ENCODE results near the gene HEXD. TPM values are rescaled to one million over a fixed set of nuclear protein-coding genes. Genes with fewer than 3 reads are reported as not detected.
"Not testable (repeated sequence)": the region's sequence is repeated elsewhere in the genome, so short reads cannot be mapped to it uniquely, and the experiment has no call there.

HEXD gene
- total RNA-seq, 1 experiment from 2014 or later = 29.5 TPM

GRCh38 chr17:82458885-82459424, 40.8 kb downstream of the HEXD start:
- no peak for TF ChIP-seq CTCF (IDR thresholded peaks at IDR 0.05; ENCODE audit: insufficient read depth in 1 of 2, low read depth in 1 of 2, low read length in 1 of 2, severe bottlenecking in 1 of 2, unreplicated experiment in 1 of 2)
- H3K36me3 Mint-ChIP-seq (ENCODE audit: insufficient read depth, unreplicated experiment) = peaks cover 43% of the 10 kb centered on the region
- peaks cover 7% of the 10 kb centered on the region for H3K9me3 Mint-ChIP-seq (ENCODE audit: unreplicated experiment)
- ChIA-PET POLR2A (no interaction called here), CTCF (no interaction called here)
- H3K4me3 Mint-ChIP-seq (ENCODE audit: unreplicated experiment) = peak overlapping the region; percentile 87
- H3K36me3 ChIP-seq (ENCODE audit: control insufficient read depth, insufficient read depth, low read length) = 0 out of 2 replicates have a peak, but pooled peaks cover 2% of the 10 kb centered on the region
- H3K4me1 Mint-ChIP-seq (ENCODE audit: low read depth, unreplicated experiment) = peaks cover 22% of the 10 kb centered on the region
- peaks cover 22% of the 10 kb centered on the region for H3K4me1 ChIP-seq
- no peaks in the 10 kb centered on the region for H3K9me3 ChIP-seq
- H3K4me3 ChIP-seq (ENCODE audit: low read depth, low read length) = peak overlapping the region; percentile 76
- no peaks in the 10 kb centered on the region for H3K27me3 Mint-ChIP-seq (ENCODE audit: insufficient read depth, unreplicated experiment)
- DNase-seq = peak in 1 of 2 experiments; percentile 38
- no TSS peak for BruUV-seq (replicated peaks)
- H3K27ac Mint-ChIP-seq (ENCODE audit: unreplicated experiment) = peak overlapping the region; percentile 80
- no peaks in the 10 kb centered on the region for H3K27me3 ChIP-seq (replicated peaks; ENCODE audit: control insufficient read depth, insufficient read depth, low read length)
- intact Hi-C loops (cut with micrococcal nuclease; ENCODE audit: unreplicated experiment) = loop anchor here (1.0 to 2.0 kb wide), 4 partner anchors 9 to 64 kb away; partner anchors contain the start of genes CYBC1, HEXD and OGFOD3

GRCh38 chr17:82459936-82460335, 41.8 kb downstream of the HEXD start:
- H3K27me3 ChIP-seq (replicated peaks; ENCODE audit: control insufficient read depth, insufficient read depth, low read length); DNase-seq; BruUV-seq (replicated peaks); POLR2A ChIA-PET; H3K9me3 ChIP-seq; CTCF ChIA-PET; H3K27me3 Mint-ChIP-seq (ENCODE audit: insufficient read depth, unreplicated experiment); H3K36me3 ChIP-seq (ENCODE audit: control insufficient read depth, insufficient read depth, low read length); H3K9me3 Mint-ChIP-seq (ENCODE audit: unreplicated experiment); H3K4me3 Mint-ChIP-seq (ENCODE audit: unreplicated experiment); H3K27ac Mint-ChIP-seq (ENCODE audit: unreplicated experiment): not testable (repeated sequence)
- Mint-ChIP-seq H3K36me3 (ENCODE audit: insufficient read depth, unreplicated experiment) (peaks cover 46% of the 10 kb centered on the region), H3K4me1 (ENCODE audit: low read depth, unreplicated experiment) (peaks cover 22% of the 10 kb centered on the region)
- Histone ChIP-seq H3K4me1 (peaks cover 22% of the 10 kb centered on the region), H3K4me3 (ENCODE audit: low read depth, low read length) (peak overlapping the region; percentile 76; the same call in 1 of the 2 replicates)
- intact Hi-C loops (cut with micrococcal nuclease; ENCODE audit: unreplicated experiment) = loop anchor here (2.0 kb wide), 2 partner anchors 41 to 63 kb away; partner anchors contain the start of genes HEXD and OGFOD3

- peak; percentile 42 to 75 for DNase-seq
Observed at GRCh38 chr17:82461827-82462524, 43.8 kb downstream of the HEXD start.

More at GRCh38 chr17:82461827-82462524, 43.8 kb downstream of the HEXD start:
- no peak overlapping the region for H3K4me3 Mint-ChIP-seq (ENCODE audit: unreplicated experiment)
- Histone ChIP-seq H3K4me1 (peaks cover 21% of the 10 kb centered on the region), H3K4me3 (ENCODE audit: low read depth, low read length) (no peak overlapping the region), H3K36me3 (ENCODE audit: control insufficient read depth, insufficient read depth, low read length) (peaks cover 4% of the 10 kb centered on the region; the same call in 1 of the 2 replicates), H3K9me3 (no peaks in the 10 kb centered on the region), H3K27me3 (replicated peaks; ENCODE audit: control insufficient read depth, insufficient read depth, low read length) (no peaks in the 10 kb centered on the region)
- TF ChIP-seq CTCF (IDR thresholded peaks at IDR 0.05; ENCODE audit: insufficient read depth in 1 of 2, low read depth in 1 of 2, low read length in 1 of 2, severe bottlenecking in 1 of 2, unreplicated experiment in 1 of 2) = no peak
- no peaks in the 10 kb centered on the region for H3K27me3 Mint-ChIP-seq (ENCODE audit: insufficient read depth, unreplicated experiment)
- peak overlapping the region; percentile 32 for H3K27ac Mint-ChIP-seq (ENCODE audit: unreplicated experiment)
- H3K9me3 Mint-ChIP-seq (ENCODE audit: unreplicated experiment) = no peaks in the 10 kb centered on the region
- H3K4me1 Mint-ChIP-seq (ENCODE audit: low read depth, unreplicated experiment) = peaks cover 20% of the 10 kb centered on the region
- intact Hi-C loops (cut with micrococcal nuclease; ENCODE audit: unreplicated experiment) = no loop called here
- no TSS peak for BruUV-seq (replicated peaks)
- CTCF ChIA-PET = no interaction called here
- peaks cover 56% of the 10 kb centered on the region for H3K36me3 Mint-ChIP-seq (ENCODE audit: insufficient read depth, unreplicated experiment)
- POLR2A ChIA-PET = no interaction called here
